HEK293T (cell line): ENCODE results near the gene CDS2.

Experiments used
- CTCF ChIA-PET: fragments of 350-600 bp; formaldehyde crosslinking; extraction: SDS; loops from one replicate; lab custom pipeline; 2021; ENCODE audit warnings: antibody characterized with exemption, inconsistent platforms; lab: Yijun Ruan, JAX
- POLR2A ChIA-PET: fragments of 350-600 bp; formaldehyde crosslinking; extraction: SDS; loops from one replicate; lab custom pipeline; 2020; ENCODE audit warnings: antibody characterized with exemption, inconsistent platforms; lab: Yijun Ruan, JAX
- DNase-seq: peaks from one replicate; pipeline ENCODE4 v3.0.0; 2012; ENCODE audit warnings: mixed read lengths; ENCODE audit errors: extremely low spot score
- ARNT ChIP-seq: fragments of 450-650 bp; IDR thresholded peaks from 2 replicates; pipeline ENCODE4 v1.6.1; 2017; ENCODE audit warnings: mild to moderate bottlenecking
- BHLHE40 ChIP-seq: fragments of 450-650 bp; IDR thresholded peaks from 2 replicates; pipeline ENCODE4 v1.6.1; 2016; ENCODE audit warnings: mild to moderate bottlenecking, moderate library complexity, borderline replicate concordance
- CTBP1 ChIP-seq: fragments of 450-650 bp; IDR thresholded peaks from 2 replicates; pipeline ENCODE4 v1.6.1; 2016; ENCODE audit warnings: borderline replicate concordance
- ELF4 ChIP-seq: fragments of 450-650 bp; IDR thresholded peaks from 2 replicates; pipeline ENCODE4 v1.6.1; 2017; ENCODE audit warnings: antibody characterized with exemption
- FOXA1 ChIP-seq: fragments of 450-650 bp; IDR thresholded peaks from 2 replicates; pipeline ENCODE4 v1.6.1; 2016; ENCODE audit warnings: mild to moderate bottlenecking
- FOXK2 ChIP-seq: fragments of 450-650 bp; IDR thresholded peaks from 2 replicates; pipeline ENCODE4 v1.6.1; 2016; ENCODE audit warnings: mild to moderate bottlenecking
- FOXM1 ChIP-seq: fragments of 450-650 bp; IDR thresholded peaks from 2 replicates; pipeline ENCODE4 v1.6.1; 2017; ENCODE audit warnings: mild to moderate bottlenecking, borderline replicate concordance
- HDGF ChIP-seq: fragments of 450-650 bp; IDR thresholded peaks from 2 replicates; pipeline ENCODE4 v1.6.1; 2017; ENCODE audit warnings: antibody characterized with exemption, borderline replicate concordance
- L3MBTL2 ChIP-seq: fragments of 450-650 bp; conservative IDR thresholded peaks from 2 replicates; pipeline ENCODE4 v1.6.1; 2016; ENCODE audit warnings: mild to moderate bottlenecking
- LEF1 ChIP-seq: fragments of 450-650 bp; IDR thresholded peaks from 2 replicates; pipeline ENCODE4 v1.6.1; 2017; ENCODE audit warnings: mild to moderate bottlenecking, borderline replicate concordance
- NFRKB ChIP-seq: fragments of 450-650 bp; IDR thresholded peaks from 2 replicates; pipeline ENCODE4 v1.6.1; 2016; ENCODE audit warnings: mild to moderate bottlenecking, moderate library complexity
- PKNOX1 ChIP-seq: fragments of 450-650 bp; IDR thresholded peaks from 2 replicates; pipeline ENCODE4 v1.6.1; 2016
- SP1 ChIP-seq: fragments of 450-650 bp; IDR thresholded peaks from 2 replicates; pipeline ENCODE4 v1.6.1; 2017
- SUZ12 ChIP-seq: fragments of 450-650 bp; IDR thresholded peaks from 2 replicates; pipeline ENCODE4 v1.6.1; 2016; ENCODE audit warnings: mild to moderate bottlenecking
- TARDBP ChIP-seq: fragments of 450-650 bp; IDR thresholded peaks from 2 replicates; pipeline ENCODE4 v1.6.1; 2016
- ZNF384 ChIP-seq: fragments of 450-650 bp; IDR thresholded peaks from 2 replicates; pipeline ENCODE4 v1.6.1; 2016

CDS2 gene

GRCh38 chr20:5214826-5215225 lies 88.0 kb downstream of the CDS2 start:
- no peak for DNase-seq
- ChIA-PET CTCF (interaction anchor here (0.9 to 1.9 kb wide), 2 partner anchors 9 kb away, joined by 3 to 7 read pairs; no protein-coding TSS in a partner anchor), POLR2A (no interaction called here)
- no peak for TF ChIP-seq L3MBTL2
- TF ChIP-seq CTBP1 = no peak
- no peak for TF ChIP-seq FOXA1
- TF ChIP-seq ZNF384 = no peak
- no peak for TF ChIP-seq PKNOX1
- TF ChIP-seq LEF1 = no peak
- no peak for TF ChIP-seq ARNT
- TF ChIP-seq SUZ12 = no peak
- no peak for TF ChIP-seq BHLHE40
- no peak for TF ChIP-seq HDGF
- TF ChIP-seq SP1 = no peak
- no peak for TF ChIP-seq FOXM1
- TF ChIP-seq ELF4 = no peak
- no peak for TF ChIP-seq TARDBP
- no peak for TF ChIP-seq FOXK2
- TF ChIP-seq NFRKB = no peak

GRCh38 chr20:5215672-5216304 lies 89.0 kb downstream of the CDS2 start:
- no peak for DNase-seq
- TF ChIP-seq ARNT (no peak), ZNF384 (no peak), SP1 (no peak), PKNOX1 (no peak), BHLHE40 (no peak), TARDBP (no peak), HDGF (no peak), CTBP1 (no peak)
- POLR2A ChIA-PET = no interaction called here
- CTCF ChIA-PET = interaction anchor here (1.1 to 1.9 kb wide), 3 partner anchors 8 to 115 kb away, joined by 4 to 7 read pairs (median 6); no protein-coding TSS in a partner anchor

- CTCF ChIA-PET = interaction anchor here (1.1 to 1.9 kb wide), 2 partner anchors 11 to 116 kb away, joined by 4 to 6 read pairs; no protein-coding TSS in a partner anchor
- POLR2A ChIA-PET = no interaction called here
- no peak for DNase-seq
- TF ChIP-seq FOXK2 = no peak
- no peak for TF ChIP-seq TARDBP
- no peak for TF ChIP-seq FOXM1
Measured at GRCh38 chr20:5216663-5217062, 89.9 kb downstream of the CDS2 start.

GRCh38 chr20:5217616-5218015 lies 90.8 kb downstream of the CDS2 start:
- no peak for TF ChIP-seq NFRKB
- no peak for TF ChIP-seq ELF4
- TF ChIP-seq SP1 = no peak
- TF ChIP-seq LEF1 = no peak
- no peak for TF ChIP-seq L3MBTL2
- no peak for TF ChIP-seq FOXA1
- TF ChIP-seq FOXK2 = no peak
- TF ChIP-seq ZNF384 = no peak
- no peak for DNase-seq
- ChIA-PET CTCF (interaction anchor here (0.8 to 1.9 kb wide), 2 partner anchors 12 to 91 kb away, joined by 5 to 6 read pairs; partner anchors contain the start of gene CDS2), POLR2A (no interaction called here)

GRCh38 chr20:5220321-5221060 lies 93.7 kb downstream of the CDS2 start:
- ChIA-PET POLR2A (no interaction called here), CTCF (interaction anchor here (0.6 kb wide), 1 partner anchor 549 kb away, joined by 5 read pairs; no protein-coding TSS in a partner anchor)
- TF ChIP-seq CTBP1 (no peak), FOXM1 (no peak), BHLHE40 (no peak), LEF1 (no peak), TARDBP (no peak), ZNF384 (no peak), L3MBTL2 (no peak), SUZ12 (no peak), HDGF (no peak), FOXK2 (no peak), SP1 (no peak), ARNT (no peak), PKNOX1 (no peak)
- no peak for DNase-seq

- ChIA-PET POLR2A (no interaction called here), CTCF (no interaction called here)
- no peak for TF ChIP-seq ARNT
- no peak for TF ChIP-seq TARDBP
- no peak for TF ChIP-seq PKNOX1
- no peak for TF ChIP-seq BHLHE40
- no peak for TF ChIP-seq FOXK2
- no peak for TF ChIP-seq NFRKB
- TF ChIP-seq L3MBTL2 = no peak
- TF ChIP-seq SP1 = no peak
- TF ChIP-seq HDGF = no peak
- TF ChIP-seq ELF4 = no peak
- no peak for TF ChIP-seq CTBP1
- TF ChIP-seq LEF1 = no peak
- no peak for TF ChIP-seq ZNF384
- TF ChIP-seq SUZ12 = no peak
- TF ChIP-seq FOXA1 = no peak
- TF ChIP-seq FOXM1 = no peak
- DNase-seq = no peak
Measured at GRCh38 chr20:5221061-5221430, 94.2 kb downstream of the CDS2 start.
